DMS79 (cell line): ENCODE results near the gene ROBO1.
"Not testable (repeated sequence)": the region's sequence is repeated elsewhere in the genome, so short reads cannot be mapped to it uniquely, and the experiment has no call there.

Experiments
- DNase-seq: peaks from one replicate; lab custom pipeline; 2025; lab: John Stamatoyannopoulos, UW

The ROBO1 gene

GRCh38 chr3:79551321-79551892 lies 216.4 kb downstream of the ROBO1 start:
- DNase-seq, result no peak

- no peak for DNase-seq
These were observed 224.4 kb downstream of the ROBO1 start for GRCh38 chr3:79543218-79543982.

GRCh38 chr3:79534727-79535126 lies 233.1 kb downstream of the ROBO1 start:
- DNase-seq, result no peak

- no peak for DNase-seq
These were observed 236.1 kb downstream of the ROBO1 start for GRCh38 chr3:79531566-79532295.

GRCh38 chr3:79521221-79521848 lies 246.5 kb downstream of the ROBO1 start:
- DNase-seq, result no peak

- no peak for DNase-seq
These were observed 249.9 kb downstream of the ROBO1 start for GRCh38 chr3:79517766-79518413.

- DNase-seq, result no peak
These were observed 251.0 kb downstream of the ROBO1 start for GRCh38 chr3:79516795-79517194.

- DNase-seq, result no peak
These were observed 252.7 kb downstream of the ROBO1 start for GRCh38 chr3:79515072-79515471.

GRCh38 chr3:79514069-79514468 lies 253.7 kb downstream of the ROBO1 start:
- DNase-seq, result no peak

GRCh38 chr3:79506751-79507150 lies 261.0 kb downstream of the ROBO1 start:
- no peak for DNase-seq

GRCh38 chr3:79502216-79502681 lies 265.5 kb downstream of the ROBO1 start:
- not testable (repeated sequence) for DNase-seq

GRCh38 chr3:79497447-79498111 lies 270.2 kb downstream of the ROBO1 start:
- no peak for DNase-seq

GRCh38 chr3:79491029-79491641 lies 276.7 kb downstream of the ROBO1 start:
- DNase-seq, result no peak

- DNase-seq, result no peak
These were observed 277.4 kb downstream of the ROBO1 start for GRCh38 chr3:79490165-79491028.

GRCh38 chr3:79488407-79488806 lies 279.4 kb downstream of the ROBO1 start:
- no peak for DNase-seq

GRCh38 chr3:79480746-79481145 lies 287.1 kb downstream of the ROBO1 start:
- DNase-seq, result no peak

- DNase-seq, result no peak
These were observed 289.2 kb downstream of the ROBO1 start for GRCh38 chr3:79478620-79479019.

- DNase-seq, result no peak
These were observed 290.6 kb downstream of the ROBO1 start for GRCh38 chr3:79477242-79477641.

- no peak for DNase-seq
These were observed 293.8 kb downstream of the ROBO1 start for GRCh38 chr3:79473993-79474392.

GRCh38 chr3:79467721-79468120 lies 300.1 kb downstream of the ROBO1 start:
- DNase-seq, result no peak
